Panc1 (cell line): ENCODE measurements around the gene ADARB2. TPM values are rescaled to one million over a fixed set of nuclear protein-coding genes. Genes with fewer than 3 reads are reported as not detected.

Source experiments
- ATAC-seq: fragments of 200-7000 bp; cut with Tn5 transposase; 2 replicates; pipeline ENCODE4 v1.9.1; 2020; ENCODE audit warnings: mild to moderate bottlenecking, moderate library complexity
- BruUV-seq: library from RNA; stranded (reverse); fragments of 400-500 nt; replicated peaks from 2 replicates; lab custom pipeline; 2021; lab: Mats Ljungman, UMichigan
- CTCF ChIA-PET: fragments of 300-600 bp; sonication (Branson Sonifier 250); formaldehyde crosslinking; loops from one replicate; lab custom pipeline; 2022; ENCODE audit warnings: antibody characterized with exemption; lab: Charles Lee
- POLR2A ChIA-PET: fragments of 300-600 bp; sonication (Branson Sonifier 250); formaldehyde crosslinking; loops from one replicate; lab custom pipeline; 2022; ENCODE audit warnings: antibody characterized with exemption; lab: Charles Lee
- DNase-seq: peaks from one replicate; pipeline ENCODE4 v3.0.0-alpha.2; 2010; ENCODE audit warnings: low read depth, low spot score
- H3K27ac ChIP-seq: 2 replicates; pipeline ENCODE4 v1.5.1; 2011; ENCODE audit warnings: mild to moderate bottlenecking, low read length, inconsistent platforms
- H3K27me3 ChIP-seq: fragments of 200-500 bp; sonication (Bioruptor generic); 2 replicates; pipeline ENCODE4 v1.6.0; 2014; ENCODE audit warnings: low read length, inconsistent platforms; ENCODE audit not compliant: control insufficient read depth, insufficient read depth
- H3K36me3 ChIP-seq: fragments of 200-500 bp; sonication (Bioruptor generic); 2 replicates; pipeline ENCODE4 v1.5.1; 2014; ENCODE audit warnings: inconsistent platforms, mild to moderate bottlenecking, low read length, moderate library complexity; ENCODE audit not compliant: control insufficient read depth, insufficient read depth
- H3K4me1 ChIP-seq: 2 replicates; pipeline ENCODE4 v1.5.1; 2011; ENCODE audit warnings: inconsistent platforms, mild to moderate bottlenecking, low read length, moderate library complexity; ENCODE audit not compliant: control insufficient read depth, insufficient read depth
- H3K4me3 ChIP-seq, 2 experiments: 2 replicates each; pipeline ENCODE4 v1.5.1; 2011 to 2012; ENCODE audit warnings: low read depth in 2 of 2, low read length in 2 of 2, mild to moderate bottlenecking in 2 of 2, inconsistent platforms in 1 of 2, moderate library complexity in 1 of 2
- H3K9me3 ChIP-seq: fragments of 200-500 bp; sonication (Bioruptor generic); 2 replicates; pipeline ENCODE4 v1.5.1; 2014; ENCODE audit warnings: low read depth, mild to moderate bottlenecking, inconsistent platforms, low read length, moderate library complexity; ENCODE audit not compliant: control insufficient read depth, insufficient read depth
- POLR2AphosphoS5 ChIP-seq: IDR thresholded peaks from 2 replicates; pipeline ENCODE4 v1.6.1; 2012; ENCODE audit warnings: mild to moderate bottlenecking, low read depth, low read length, moderate library complexity
- SIN3A ChIP-seq: IDR thresholded peaks from 2 replicates; pipeline ENCODE4 v1.6.1; 2012; ENCODE audit warnings: low read depth, mild to moderate bottlenecking, low read length, moderate library complexity, borderline replicate concordance; ENCODE audit not compliant: insufficient read depth
- TCF7L2 ChIP-seq: IDR thresholded peaks from 2 replicates; pipeline ENCODE4 v1.6.1; 2011; ENCODE audit warnings: mild to moderate bottlenecking, low read depth, low read length, inconsistent platforms
- in situ Hi-C: cut with HindIII; loops from 2 replicates; pipeline ENCODE4 v1.10.0; 2016; ENCODE audit warnings: low sequenced_read_pairs, low pct_unique_long_range_greater_than_20kb
- intact Hi-C: fragments of 100-400 bp; cut with micrococcal nuclease; formaldehyde crosslinking; loops from one replicate; pipeline ENCODE4 v1.10.0; 2022; ENCODE audit not compliant: unreplicated experiment
- total RNA-seq: library from RNA; stranded (reverse); gene quantifications from one replicate; pipeline ENCODE4 v1.2.1, GENCODE V29; 2021; ENCODE audit not compliant: unreplicated experiment
- TF ChIP-seq, protein P1 (sequence below): fragments of 450-650 bp; IDR thresholded peaks from 2 replicates; pipeline ENCODE4 v1.5.1; 2017; ENCODE audit warnings: mild to moderate bottlenecking
- TF ChIP-seq, protein P2 (sequence below), 2 experiments: IDR thresholded peaks; 2 replicates each; pipeline ENCODE4 v1.6.1; 2011 to 2012; ENCODE audit warnings: low read depth in 2 of 2, control low read depth in 1 of 2, low read length in 1 of 2, mild to moderate bottlenecking in 1 of 2, moderate library complexity in 1 of 2; ENCODE audit not compliant: insufficient read depth in 1 of 2

Gene ADARB2
- total RNA-seq, 1 experiment from 2014 or later: 0.31 TPM

DNA sequence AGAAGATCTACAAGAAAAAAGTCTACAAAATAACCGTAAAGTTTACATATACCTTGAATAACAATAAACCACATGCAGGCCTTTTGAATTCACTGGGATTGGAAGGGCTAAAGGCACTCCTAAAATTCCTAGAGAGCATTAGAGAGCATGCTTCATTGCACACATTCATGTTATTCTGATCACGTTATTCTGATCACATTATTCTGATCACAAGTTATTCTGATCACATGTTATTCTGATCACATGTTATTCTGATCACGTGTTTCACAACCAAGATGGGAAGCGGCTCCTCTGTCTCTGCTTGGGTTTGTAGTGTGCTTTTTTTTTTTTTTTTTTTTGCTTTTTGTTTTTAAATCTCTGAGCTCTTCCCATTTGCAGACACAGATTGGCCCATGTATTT is 20.5 kb downstream of the ADARB2 start:
- ChIA-PET CTCF (no interaction called here), POLR2A (interaction anchor here (0.7 kb wide), 1 partner anchor 191 kb away, joined by 6 read pairs; no protein-coding TSS in a partner anchor)
- Histone ChIP-seq H3K4me3 (no peak overlapping the region), H3K36me3 (no peaks in the 10 kb centered on the region), H3K27ac (no peak overlapping the region), H3K4me1 (peaks cover 7% of the 10 kb centered on the region), H3K27me3 (no peaks in the 10 kb centered on the region), H3K9me3 (no peaks in the 10 kb centered on the region)
- intact Hi-C loops (no loop called here), in situ Hi-C loops (no loop called here)
- no peak for TF ChIP-seq POLR2AphosphoS5
- TF ChIP-seq, protein P1, sequence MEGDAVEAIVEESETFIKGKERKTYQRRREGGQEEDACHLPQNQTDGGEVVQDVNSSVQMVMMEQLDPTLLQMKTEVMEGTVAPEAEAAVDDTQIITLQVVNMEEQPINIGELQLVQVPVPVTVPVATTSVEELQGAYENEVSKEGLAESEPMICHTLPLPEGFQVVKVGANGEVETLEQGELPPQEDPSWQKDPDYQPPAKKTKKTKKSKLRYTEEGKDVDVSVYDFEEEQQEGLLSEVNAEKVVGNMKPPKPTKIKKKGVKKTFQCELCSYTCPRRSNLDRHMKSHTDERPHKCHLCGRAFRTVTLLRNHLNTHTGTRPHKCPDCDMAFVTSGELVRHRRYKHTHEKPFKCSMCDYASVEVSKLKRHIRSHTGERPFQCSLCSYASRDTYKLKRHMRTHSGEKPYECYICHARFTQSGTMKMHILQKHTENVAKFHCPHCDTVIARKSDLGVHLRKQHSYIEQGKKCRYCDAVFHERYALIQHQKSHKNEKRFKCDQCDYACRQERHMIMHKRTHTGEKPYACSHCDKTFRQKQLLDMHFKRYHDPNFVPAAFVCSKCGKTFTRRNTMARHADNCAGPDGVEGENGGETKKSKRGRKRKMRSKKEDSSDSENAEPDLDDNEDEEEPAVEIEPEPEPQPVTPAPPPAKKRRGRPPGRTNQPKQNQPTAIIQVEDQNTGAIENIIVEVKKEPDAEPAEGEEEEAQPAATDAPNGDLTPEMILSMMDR: no peak
- BruUV-seq: no TSS peak
- ATAC-seq (no peak), DNase-seq (no peak)

DNA sequence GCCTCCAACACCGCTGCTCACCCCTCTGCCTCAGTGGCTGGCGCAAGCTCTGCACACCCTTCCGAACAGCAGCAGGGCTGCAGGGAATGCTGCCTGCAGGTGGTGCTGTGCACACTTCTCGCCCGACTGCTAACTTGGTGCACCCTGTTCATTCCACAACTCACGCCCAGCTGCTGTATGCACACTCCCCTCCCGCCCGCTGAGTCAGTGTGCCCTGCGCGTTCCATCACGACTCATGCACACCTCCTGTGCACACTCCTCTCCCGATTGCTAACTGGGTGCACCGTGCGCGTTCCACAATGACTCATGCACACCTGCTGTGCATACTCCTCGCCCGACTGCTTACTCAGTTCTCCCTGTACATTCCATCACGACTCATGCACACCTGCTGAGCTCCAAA is 21.5 kb downstream of the ADARB2 start:
- in situ Hi-C loops: no loop called here
- no peaks in the 10 kb centered on the region for H3K9me3 ChIP-seq
- CTCF ChIA-PET: no interaction called here
- DNase-seq: peak; percentile 54
- TF ChIP-seq TCF7L2 (no peak), POLR2AphosphoS5 (no peak), SIN3A (no peak)
- TF ChIP-seq, protein P2, sequence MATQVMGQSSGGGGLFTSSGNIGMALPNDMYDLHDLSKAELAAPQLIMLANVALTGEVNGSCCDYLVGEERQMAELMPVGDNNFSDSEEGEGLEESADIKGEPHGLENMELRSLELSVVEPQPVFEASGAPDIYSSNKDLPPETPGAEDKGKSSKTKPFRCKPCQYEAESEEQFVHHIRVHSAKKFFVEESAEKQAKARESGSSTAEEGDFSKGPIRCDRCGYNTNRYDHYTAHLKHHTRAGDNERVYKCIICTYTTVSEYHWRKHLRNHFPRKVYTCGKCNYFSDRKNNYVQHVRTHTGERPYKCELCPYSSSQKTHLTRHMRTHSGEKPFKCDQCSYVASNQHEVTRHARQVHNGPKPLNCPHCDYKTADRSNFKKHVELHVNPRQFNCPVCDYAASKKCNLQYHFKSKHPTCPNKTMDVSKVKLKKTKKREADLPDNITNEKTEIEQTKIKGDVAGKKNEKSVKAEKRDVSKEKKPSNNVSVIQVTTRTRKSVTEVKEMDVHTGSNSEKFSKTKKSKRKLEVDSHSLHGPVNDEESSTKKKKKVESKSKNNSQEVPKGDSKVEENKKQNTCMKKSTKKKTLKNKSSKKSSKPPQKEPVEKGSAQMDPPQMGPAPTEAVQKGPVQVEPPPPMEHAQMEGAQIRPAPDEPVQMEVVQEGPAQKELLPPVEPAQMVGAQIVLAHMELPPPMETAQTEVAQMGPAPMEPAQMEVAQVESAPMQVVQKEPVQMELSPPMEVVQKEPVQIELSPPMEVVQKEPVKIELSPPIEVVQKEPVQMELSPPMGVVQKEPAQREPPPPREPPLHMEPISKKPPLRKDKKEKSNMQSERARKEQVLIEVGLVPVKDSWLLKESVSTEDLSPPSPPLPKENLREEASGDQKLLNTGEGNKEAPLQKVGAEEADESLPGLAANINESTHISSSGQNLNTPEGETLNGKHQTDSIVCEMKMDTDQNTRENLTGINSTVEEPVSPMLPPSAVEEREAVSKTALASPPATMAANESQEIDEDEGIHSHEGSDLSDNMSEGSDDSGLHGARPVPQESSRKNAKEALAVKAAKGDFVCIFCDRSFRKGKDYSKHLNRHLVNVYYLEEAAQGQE (IDR thresholded peaks at IDR 0.05; ENCODE audit: insufficient read depth in 1 of 2, low read depth in 2 of 2, low read length in 1 of 2): no peak
- TF ChIP-seq, protein P1: peak; percentile 73
- H3K4me3 ChIP-seq: peak overlapping the region in 1 of 2 experiments; percentile 11; a peak in 1 of 4 replicates
- no peaks in the 10 kb centered on the region for H3K36me3 ChIP-seq
- POLR2A ChIA-PET: no interaction called here
- peak; percentile 96 for ATAC-seq
- no TSS peak for BruUV-seq
- peaks cover 7% of the 10 kb centered on the region for H3K4me1 ChIP-seq
- no peaks in the 10 kb centered on the region for H3K27me3 ChIP-seq
- H3K27ac ChIP-seq: no peak overlapping the region
- intact Hi-C loops: no loop called here
